Progenitor cell of endocrine pancreas (in vitro differentiated cells): ENCODE measurements around the gene EPS8. TPM values are rescaled to one million over a fixed set of nuclear protein-coding genes. Genes with fewer than 3 reads are reported as not detected.

Experiments
- DNase-seq: peaks from one replicate; pipeline ENCODE4 v3.0.0; 2021; ENCODE audit warnings: low spot score; ENCODE audit not compliant: unreplicated experiment
- H3K27ac Mint-ChIP-seq: 2 replicates; pipeline ENCODE4 v1.8.0; 2021; ENCODE audit warnings: mild to moderate bottlenecking, moderate library complexity, mixed read lengths
- H3K27me3 Mint-ChIP-seq: 2 replicates; pipeline ENCODE4 v1.8.0; 2021; ENCODE audit warnings: mixed read lengths
- H3K36me3 Mint-ChIP-seq: 2 replicates; pipeline ENCODE4 v1.8.0; 2022; ENCODE audit warnings: mixed read lengths; ENCODE audit not compliant: insufficient read depth
- H3K4me1 Mint-ChIP-seq: 2 replicates; pipeline ENCODE4 v1.8.0; 2021; ENCODE audit warnings: low read depth, mixed read lengths
- H3K4me3 Mint-ChIP-seq: 2 replicates; pipeline ENCODE4 v1.8.0; 2021; ENCODE audit warnings: low read depth, mild to moderate bottlenecking, moderate library complexity, mixed read lengths
- H3K9me3 Mint-ChIP-seq: 2 replicates; pipeline ENCODE4 v1.8.0; 2021; ENCODE audit warnings: low read depth, mixed read lengths
- total RNA-seq: library from RNA; stranded (reverse); gene quantifications from 2 replicates; pipeline ENCODE4 v1.2.1, GENCODE V29; 2021
- TF ChIP-seq, protein P1 (sequence below): fragments of 200-600 bp; sonication (generic); IDR thresholded peaks from one replicate; pipeline ENCODE4 v1.5.0; 2021; ENCODE audit warnings: antibody characterized with exemption, mild to moderate bottlenecking; ENCODE audit not compliant: unreplicated experiment

EPS8 gene
- total RNA-seq, 1 donor from 2014 or later = 23.2 TPM

DNA sequence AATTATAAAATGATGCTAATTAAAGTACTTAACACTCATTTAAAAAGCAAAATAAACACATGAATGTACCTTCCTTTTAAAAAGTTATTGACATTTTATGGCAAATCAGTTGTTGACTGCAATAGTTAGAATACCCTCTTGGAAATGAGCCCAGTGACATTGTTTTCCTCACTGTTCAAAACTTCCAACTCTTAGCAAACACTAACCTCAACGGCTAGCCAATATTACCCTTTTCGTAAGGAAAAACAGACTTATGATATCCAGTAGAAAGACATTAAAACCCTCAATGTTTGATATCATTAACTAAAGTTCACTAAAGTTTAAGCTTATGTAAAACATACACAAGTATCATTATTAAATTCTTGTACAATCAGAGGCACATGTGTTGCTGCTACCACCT is 83.6 kb downstream of the EPS8 start:
- H3K4me1 Mint-ChIP-seq = peaks cover 11% of the 10 kb centered on the region
- no peaks in the 10 kb centered on the region for H3K36me3 Mint-ChIP-seq
- H3K27me3 Mint-ChIP-seq = no peaks in the 10 kb centered on the region
- H3K27ac Mint-ChIP-seq = no peak overlapping the region
- H3K9me3 Mint-ChIP-seq = no peaks in the 10 kb centered on the region
- no peak overlapping the region for H3K4me3 Mint-ChIP-seq
- no peak for DNase-seq
- TF ChIP-seq, protein P1, sequence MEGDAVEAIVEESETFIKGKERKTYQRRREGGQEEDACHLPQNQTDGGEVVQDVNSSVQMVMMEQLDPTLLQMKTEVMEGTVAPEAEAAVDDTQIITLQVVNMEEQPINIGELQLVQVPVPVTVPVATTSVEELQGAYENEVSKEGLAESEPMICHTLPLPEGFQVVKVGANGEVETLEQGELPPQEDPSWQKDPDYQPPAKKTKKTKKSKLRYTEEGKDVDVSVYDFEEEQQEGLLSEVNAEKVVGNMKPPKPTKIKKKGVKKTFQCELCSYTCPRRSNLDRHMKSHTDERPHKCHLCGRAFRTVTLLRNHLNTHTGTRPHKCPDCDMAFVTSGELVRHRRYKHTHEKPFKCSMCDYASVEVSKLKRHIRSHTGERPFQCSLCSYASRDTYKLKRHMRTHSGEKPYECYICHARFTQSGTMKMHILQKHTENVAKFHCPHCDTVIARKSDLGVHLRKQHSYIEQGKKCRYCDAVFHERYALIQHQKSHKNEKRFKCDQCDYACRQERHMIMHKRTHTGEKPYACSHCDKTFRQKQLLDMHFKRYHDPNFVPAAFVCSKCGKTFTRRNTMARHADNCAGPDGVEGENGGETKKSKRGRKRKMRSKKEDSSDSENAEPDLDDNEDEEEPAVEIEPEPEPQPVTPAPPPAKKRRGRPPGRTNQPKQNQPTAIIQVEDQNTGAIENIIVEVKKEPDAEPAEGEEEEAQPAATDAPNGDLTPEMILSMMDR = no peak

DNA sequence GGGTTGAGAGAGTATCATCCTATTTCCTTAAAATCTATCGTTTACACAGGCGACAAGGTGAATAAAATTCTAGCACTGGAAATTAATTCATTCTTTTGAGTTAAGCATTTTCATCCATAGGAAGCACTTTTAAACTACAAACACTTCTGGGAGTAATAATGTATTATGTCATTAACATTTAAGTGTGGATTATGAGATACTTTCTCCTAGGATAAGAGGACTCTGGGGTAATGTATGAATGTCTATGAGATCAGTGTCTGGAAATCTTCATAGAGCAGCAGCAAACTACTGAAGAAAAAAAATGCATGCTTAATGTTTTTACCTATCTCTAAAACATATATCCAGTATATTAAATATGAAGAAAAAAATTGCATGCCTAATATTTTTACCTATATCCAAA is 86.9 kb downstream of the EPS8 start:
- H3K9me3 Mint-ChIP-seq = no peaks in the 10 kb centered on the region
- no peaks in the 10 kb centered on the region for H3K36me3 Mint-ChIP-seq
- H3K27me3 Mint-ChIP-seq = no peaks in the 10 kb centered on the region
- no peak overlapping the region for H3K27ac Mint-ChIP-seq
- TF ChIP-seq, protein P1 = no peak
- no peak overlapping the region for H3K4me3 Mint-ChIP-seq
- peaks cover 3% of the 10 kb centered on the region for H3K4me1 Mint-ChIP-seq
- DNase-seq = no peak

DNA sequence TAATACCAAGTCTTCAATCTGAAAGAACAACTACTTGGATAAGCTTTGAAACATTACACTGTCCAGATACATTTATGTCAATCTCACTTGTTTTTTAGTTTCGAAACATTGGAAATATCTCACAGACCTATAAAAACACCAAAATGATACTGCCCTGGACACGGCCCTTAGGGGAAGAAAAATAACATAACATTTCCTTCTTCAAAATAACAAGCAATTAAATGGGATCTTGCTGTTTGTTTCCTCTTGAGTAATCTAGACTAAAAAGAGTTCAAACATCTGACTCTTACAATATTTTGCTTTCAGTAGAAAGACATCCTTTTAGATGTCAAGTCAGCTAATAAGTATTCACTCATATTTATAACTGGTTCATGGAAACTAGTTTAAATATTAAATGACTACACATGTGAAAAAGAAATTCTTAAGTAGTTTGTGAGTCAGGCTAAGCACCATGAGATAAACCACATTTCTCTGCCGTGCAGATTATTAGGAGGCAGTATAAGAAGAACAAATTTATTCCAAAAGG is 87.5 kb downstream of the EPS8 start:
- H3K4me1 Mint-ChIP-seq = peaks cover 2% of the 10 kb centered on the region
- no peak overlapping the region for H3K27ac Mint-ChIP-seq
- no peak overlapping the region for H3K4me3 Mint-ChIP-seq
- no peak for DNase-seq
- TF ChIP-seq, protein P1 = no peak
- no peaks in the 10 kb centered on the region for H3K36me3 Mint-ChIP-seq
- no peaks in the 10 kb centered on the region for H3K27me3 Mint-ChIP-seq
- no peaks in the 10 kb centered on the region for H3K9me3 Mint-ChIP-seq

DNA sequence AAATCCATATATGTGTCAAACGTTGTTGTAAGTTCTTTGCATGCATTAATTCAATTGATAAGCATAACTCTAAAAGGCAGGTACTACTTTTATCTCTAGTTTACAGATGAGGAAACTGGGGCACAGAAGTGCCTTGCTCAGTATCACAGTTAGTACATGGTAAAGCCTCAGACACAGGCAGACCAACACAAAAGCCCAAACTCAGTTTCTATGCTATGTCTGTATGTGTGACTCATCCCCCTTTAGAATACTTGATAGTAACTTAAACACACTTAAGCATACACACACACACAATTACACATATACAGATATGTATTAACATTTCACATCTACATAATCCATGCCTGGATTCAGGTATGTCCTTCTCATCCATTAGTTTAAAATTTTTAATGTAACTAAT is 88.0 kb downstream of the EPS8 start:
- H3K27ac Mint-ChIP-seq = no peak overlapping the region
- H3K27me3 Mint-ChIP-seq = no peaks in the 10 kb centered on the region
- TF ChIP-seq, protein P1 = no peak
- no peaks in the 10 kb centered on the region for H3K9me3 Mint-ChIP-seq
- no peaks in the 10 kb centered on the region for H3K36me3 Mint-ChIP-seq
- no peak overlapping the region for H3K4me3 Mint-ChIP-seq
- peaks cover 2% of the 10 kb centered on the region for H3K4me1 Mint-ChIP-seq
- no peak for DNase-seq

DNA sequence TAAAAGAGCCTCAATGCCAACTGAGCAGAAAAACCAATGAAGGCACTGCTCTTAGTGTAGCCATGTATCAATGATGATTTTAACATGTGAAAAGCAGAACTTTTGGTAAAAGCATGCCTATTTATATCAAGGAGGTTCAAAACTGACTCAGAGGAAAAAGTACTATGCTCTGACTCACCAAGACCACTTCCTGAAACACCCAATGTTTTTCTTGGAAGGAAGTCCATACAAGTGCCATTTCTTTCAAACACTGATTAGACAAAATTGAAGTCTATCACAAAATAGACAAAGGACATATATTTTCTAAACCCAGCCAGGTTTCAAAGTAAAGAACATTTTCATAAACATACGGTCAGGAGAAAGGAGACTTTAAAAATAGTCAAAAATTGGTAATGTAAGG is 88.6 kb downstream of the EPS8 start:
- Mint-ChIP-seq H3K27ac (no peak overlapping the region), H3K4me1 (peaks cover 2% of the 10 kb centered on the region)

More for the DNA sequence above, 88.6 kb downstream of the EPS8 start:
- Mint-ChIP-seq H3K27me3 (no peaks in the 10 kb centered on the region), H3K36me3 (no peaks in the 10 kb centered on the region), H3K4me3 (no peak overlapping the region), H3K9me3 (no peaks in the 10 kb centered on the region)
- no peak for DNase-seq
- TF ChIP-seq, protein P1 = no peak
